ENCODE data around the gene PACRGL. TPM values are rescaled to one million over a fixed set of nuclear protein-coding genes. Genes with fewer than 3 reads are reported as not detected.
"Not testable (repeated sequence)": the region's sequence is repeated elsewhere in the genome, so short reads cannot be mapped to it uniquely, and the experiment has no call there.

The PACRGL gene
- total RNA-seq, 4 donors from 2014 or later = 20.5 to 45.8 (median 30.4) TPM

DNA sequence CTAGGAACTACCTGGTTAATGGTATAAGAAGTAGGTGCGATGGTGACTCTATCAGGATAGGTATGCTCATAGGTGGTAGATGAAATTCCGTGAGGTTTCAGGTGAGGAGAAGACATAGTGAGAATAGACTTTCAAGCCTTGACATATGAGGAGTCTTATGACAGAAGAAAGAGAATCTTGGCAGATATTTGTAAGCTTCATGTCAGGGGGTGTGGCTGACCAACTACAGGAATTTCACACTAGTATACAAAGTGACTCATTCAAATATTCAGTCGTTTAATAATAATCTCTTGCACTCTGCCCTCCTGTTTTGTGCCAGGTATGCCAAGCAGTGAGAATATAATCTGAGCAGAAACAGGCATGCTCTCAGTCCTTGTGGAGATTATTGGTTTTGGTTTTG is 22.8 kb downstream of the PACRGL start:
- TF ChIP-seq POLR2AphosphoS5 (IDR thresholded peaks at IDR 0.05) (no peak), EP300 (IDR thresholded peaks at IDR 0.05) (no peak), POLR2A (IDR thresholded peaks at IDR 0.05) (no peak)
- TF ChIP-seq, protein P1, sequence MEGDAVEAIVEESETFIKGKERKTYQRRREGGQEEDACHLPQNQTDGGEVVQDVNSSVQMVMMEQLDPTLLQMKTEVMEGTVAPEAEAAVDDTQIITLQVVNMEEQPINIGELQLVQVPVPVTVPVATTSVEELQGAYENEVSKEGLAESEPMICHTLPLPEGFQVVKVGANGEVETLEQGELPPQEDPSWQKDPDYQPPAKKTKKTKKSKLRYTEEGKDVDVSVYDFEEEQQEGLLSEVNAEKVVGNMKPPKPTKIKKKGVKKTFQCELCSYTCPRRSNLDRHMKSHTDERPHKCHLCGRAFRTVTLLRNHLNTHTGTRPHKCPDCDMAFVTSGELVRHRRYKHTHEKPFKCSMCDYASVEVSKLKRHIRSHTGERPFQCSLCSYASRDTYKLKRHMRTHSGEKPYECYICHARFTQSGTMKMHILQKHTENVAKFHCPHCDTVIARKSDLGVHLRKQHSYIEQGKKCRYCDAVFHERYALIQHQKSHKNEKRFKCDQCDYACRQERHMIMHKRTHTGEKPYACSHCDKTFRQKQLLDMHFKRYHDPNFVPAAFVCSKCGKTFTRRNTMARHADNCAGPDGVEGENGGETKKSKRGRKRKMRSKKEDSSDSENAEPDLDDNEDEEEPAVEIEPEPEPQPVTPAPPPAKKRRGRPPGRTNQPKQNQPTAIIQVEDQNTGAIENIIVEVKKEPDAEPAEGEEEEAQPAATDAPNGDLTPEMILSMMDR (IDR thresholded peaks at IDR 0.05) = no peak
- no peaks in the 10 kb centered on the region for H3K27me3 ChIP-seq
- DNase-seq (ENCODE audit: low spot score in 2 of 2) = no peak
- no peak overlapping the region for H3K27ac ChIP-seq
- 70% methylated on average over 3 of the region's 3 CpGs for WGBS
- H3K4me3 ChIP-seq = no peak overlapping the region
- no peaks in the 10 kb centered on the region for H3K4me1 ChIP-seq
- peaks cover 93% of the 10 kb centered on the region for H3K36me3 ChIP-seq
- peaks cover 10% of the 10 kb centered on the region for H3K9me3 ChIP-seq

DNA sequence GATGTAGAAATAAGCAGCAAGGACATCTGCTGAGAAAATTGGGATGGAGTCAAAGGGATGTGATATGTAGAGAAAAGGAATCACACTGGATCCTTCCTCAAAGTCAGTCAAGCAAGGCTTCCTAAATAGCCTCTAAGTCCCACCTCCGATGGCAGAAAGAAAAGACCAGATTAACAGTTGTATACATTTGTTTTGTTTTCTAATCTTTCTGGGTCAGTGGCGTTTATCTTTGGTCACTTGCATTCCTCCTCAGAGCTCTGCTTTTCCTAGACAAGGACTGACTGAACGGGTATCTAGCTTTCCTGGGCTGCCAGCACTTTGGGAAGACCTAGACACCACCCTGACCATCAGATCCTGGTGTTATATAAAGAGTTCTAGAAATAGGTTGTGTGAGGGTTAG is 23.2 kb downstream of the PACRGL start:
- Histone ChIP-seq H3K36me3 (peaks cover 94% of the 10 kb centered on the region), H3K4me3 (no peak overlapping the region)
- WGBS = 98% methylated on average over 3 of the region's 3 CpGs

DNA sequence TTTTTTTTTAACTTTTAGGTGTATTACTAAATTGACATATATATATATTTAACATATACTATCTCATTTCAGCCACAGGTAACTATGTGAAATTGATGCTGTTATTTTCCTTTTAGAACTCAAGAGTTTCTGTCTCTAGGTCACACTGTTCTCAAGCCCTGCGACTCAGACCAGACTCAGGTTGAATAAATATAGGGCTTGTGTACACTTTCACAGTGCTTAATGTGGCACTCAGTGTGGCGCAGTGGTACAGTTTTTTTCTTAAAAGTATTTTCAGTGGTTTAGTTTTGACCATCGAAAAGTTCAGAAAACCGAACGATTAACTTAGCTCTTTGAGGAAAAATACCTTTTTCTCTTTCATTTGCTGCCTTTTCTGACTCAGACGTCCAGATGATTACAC is 24.7 kb downstream of the PACRGL start:
- DNase-seq (ENCODE audit: low spot score in 2 of 2) = no peak
- no peak overlapping the region for H3K27ac ChIP-seq
- peaks cover 10% of the 10 kb centered on the region for H3K9me3 ChIP-seq
- TF ChIP-seq POLR2A (IDR thresholded peaks at IDR 0.05) (no peak), POLR2AphosphoS5 (IDR thresholded peaks at IDR 0.05) (no peak), EP300 (IDR thresholded peaks at IDR 0.05) (no peak)
- TF ChIP-seq, protein P1 (IDR thresholded peaks at IDR 0.05) = no peak
- H3K4me1 ChIP-seq = no peaks in the 10 kb centered on the region
- no peak overlapping the region for H3K4me3 ChIP-seq
- WGBS = 94% methylated on average over 6 of the region's 6 CpGs
- no peaks in the 10 kb centered on the region for H3K27me3 ChIP-seq
- peaks cover 93% of the 10 kb centered on the region for H3K36me3 ChIP-seq

More for the DNA sequence above, 23.2 kb downstream of the PACRGL start:
- Histone ChIP-seq H3K9me3 (peaks cover 10% of the 10 kb centered on the region), H3K27ac (no peak overlapping the region), H3K27me3 (no peaks in the 10 kb centered on the region), H3K4me1 (no peaks in the 10 kb centered on the region)
- TF ChIP-seq POLR2AphosphoS5 (IDR thresholded peaks at IDR 0.05) (no peak), POLR2A (IDR thresholded peaks at IDR 0.05) (no peak), EP300 (IDR thresholded peaks at IDR 0.05) (no peak)
- TF ChIP-seq, protein P1 (IDR thresholded peaks at IDR 0.05) = no peak
- DNase-seq (ENCODE audit: low spot score in 2 of 2) = no peak

DNA sequence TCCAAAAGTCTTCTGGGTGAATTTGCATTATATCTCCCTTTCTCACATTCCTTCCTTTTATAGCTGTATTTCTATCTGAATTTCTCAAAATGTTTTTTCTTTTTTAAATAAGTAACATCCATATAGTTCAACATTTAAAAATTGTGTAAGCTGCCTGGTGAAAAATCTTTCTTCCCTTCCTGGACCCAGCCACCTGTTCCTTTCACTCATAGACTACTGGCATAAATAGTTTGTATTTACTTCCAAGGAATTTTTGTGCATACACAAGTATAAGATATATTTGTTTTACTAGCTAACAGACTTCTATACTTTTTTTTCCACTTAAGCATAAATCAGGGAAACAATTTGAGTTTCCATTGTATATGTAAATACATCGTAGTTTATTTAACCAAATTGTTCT is 35.7 kb downstream of the PACRGL start:
- no peak for DNase-seq (ENCODE audit: low spot score in 2 of 2)
- Histone ChIP-seq H3K27ac (no peak overlapping the region), H3K9me3 (peaks cover 9% of the 10 kb centered on the region), H3K36me3 (peaks cover 65% of the 10 kb centered on the region), H3K27me3 (no peaks in the 10 kb centered on the region), H3K4me1 (no peaks in the 10 kb centered on the region), H3K4me3 (no peak overlapping the region)
- TF ChIP-seq POLR2AphosphoS5 (IDR thresholded peaks at IDR 0.05) (no peak), POLR2A (IDR thresholded peaks at IDR 0.05) (no peak), EP300 (IDR thresholded peaks at IDR 0.05) (no peak)
- TF ChIP-seq, protein P1 (IDR thresholded peaks at IDR 0.05) = no peak
- 98% methylated on average over 1 of the region's 1 CpG for WGBS

DNA sequence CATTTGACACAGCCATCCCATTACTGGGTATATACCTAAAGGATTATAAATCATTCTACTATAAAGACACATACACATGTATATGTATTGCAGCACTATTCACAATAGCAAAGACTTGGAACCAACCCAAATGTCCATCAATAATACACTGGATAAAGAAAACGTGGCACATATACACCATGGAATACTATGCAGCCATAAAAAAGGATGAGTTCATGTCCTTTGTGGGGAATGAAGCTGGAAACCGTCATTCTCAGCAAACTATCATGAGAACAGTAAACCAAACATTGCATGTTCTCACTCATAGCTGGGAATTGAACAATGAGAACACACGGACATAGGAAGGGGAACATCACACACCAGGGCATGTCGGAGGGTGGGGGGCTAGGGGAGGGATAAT is 45.7 kb downstream of the PACRGL start:
- peaks cover 19% of the 10 kb centered on the region for H3K9me3 ChIP-seq
- DNase-seq (ENCODE audit: low spot score in 2 of 2); H3K4me3 ChIP-seq; H3K27me3 ChIP-seq; H3K27ac ChIP-seq; H3K4me1 ChIP-seq; H3K36me3 ChIP-seq: not testable (repeated sequence)
- 92% methylated on average over 4 of the region's 4 CpGs for WGBS

DNA sequence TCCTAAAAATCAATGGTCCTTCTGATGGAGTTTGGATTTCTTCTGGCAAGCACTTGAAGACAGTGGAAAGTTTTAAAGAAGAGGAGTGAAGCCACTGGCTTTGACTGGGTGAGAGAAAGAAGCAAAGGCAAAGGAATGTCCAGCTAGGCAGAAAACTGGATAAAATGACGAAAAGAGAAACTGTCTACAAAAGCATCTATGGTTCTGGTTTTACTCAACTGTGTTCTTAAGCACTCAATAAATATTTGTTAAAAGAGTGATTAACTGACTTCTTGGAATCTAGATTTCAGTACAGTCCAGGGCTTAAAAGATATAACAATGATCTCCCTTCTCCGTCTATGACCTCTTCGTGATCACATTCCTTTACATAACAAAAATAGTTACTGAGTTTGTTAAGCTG is 52.4 kb downstream of the PACRGL start:
- Histone ChIP-seq H3K4me3 (no peak overlapping the region), H3K9me3 (no peaks in the 10 kb centered on the region), H3K27ac (no peak overlapping the region), H3K4me1 (no peaks in the 10 kb centered on the region), H3K36me3 (no peaks in the 10 kb centered on the region), H3K27me3 (no peaks in the 10 kb centered on the region)
- 96% methylated on average over 3 of the region's 3 CpGs for WGBS
- TF ChIP-seq POLR2A (IDR thresholded peaks at IDR 0.05) = no peak
- TF ChIP-seq POLR2AphosphoS5 (IDR thresholded peaks at IDR 0.05) = no peak
- TF ChIP-seq, protein P1 (IDR thresholded peaks at IDR 0.05) = no peak
- TF ChIP-seq EP300 (IDR thresholded peaks at IDR 0.05) = no peak
- DNase-seq (ENCODE audit: low spot score in 2 of 2) = no peak

All from suprapubic skin (tissue), 4 donors.